ENCODE results near the gene DLEU7.
A peak's percentile ranks its signal among the peaks of the same experiment; 100 is the strongest.

DLEU7 gene

GRCh38 chr13:50843257-50844083 lies at the start of gene DLEU7:
Gene DLEU7, minus strand, starts transcription at chr13:50843692. Its CDS starts 46 bp downstream, at chr13:50843646.
- DNase-seq, result peak in 5 of 56 donors; percentile 13 to 48 (median 23)

DNA sequence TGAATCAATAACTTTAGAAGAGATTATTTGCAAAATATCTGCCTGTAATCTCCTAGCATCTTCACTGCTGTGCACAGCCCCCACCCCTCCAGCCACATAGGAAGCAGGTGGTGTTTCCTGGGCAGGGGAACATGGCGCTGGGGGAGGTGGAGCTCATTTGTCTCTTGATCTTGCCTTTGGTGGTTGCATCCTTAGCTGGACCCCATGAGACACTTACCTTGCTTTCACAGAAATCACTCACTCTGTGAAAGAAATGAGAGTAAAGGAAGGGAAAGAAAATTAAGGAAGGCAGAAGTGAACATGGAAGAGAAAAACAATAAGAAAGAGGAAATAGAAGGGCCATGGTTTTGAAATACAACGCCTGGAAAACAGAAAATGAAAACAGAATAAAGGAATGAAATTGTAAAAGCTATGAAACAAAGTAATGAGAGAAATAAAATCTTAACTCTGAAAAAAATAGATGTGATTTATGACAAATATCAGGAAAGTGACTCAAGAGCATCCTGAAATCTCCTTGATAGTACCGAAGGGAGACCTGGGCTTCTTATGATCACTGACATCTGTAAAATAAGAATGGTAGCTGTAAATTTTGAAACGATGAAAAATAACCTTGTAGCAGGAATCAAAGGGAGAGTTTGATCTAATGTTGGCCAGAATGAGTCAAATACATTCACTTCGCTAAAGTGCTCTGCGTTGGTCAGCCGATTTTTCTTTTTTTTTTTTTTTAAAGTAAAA lies 48.9 kb upstream of the DLEU7 start:
- no peak for DNase-seq

- no peak for DNase-seq
Measured at GRCh38 chr13:50891206-50891605, 47.7 kb upstream of the DLEU7 start.

- no peak for DNase-seq
Measured at GRCh38 chr13:50889317-50889716, 45.8 kb upstream of the DLEU7 start.

DNA sequence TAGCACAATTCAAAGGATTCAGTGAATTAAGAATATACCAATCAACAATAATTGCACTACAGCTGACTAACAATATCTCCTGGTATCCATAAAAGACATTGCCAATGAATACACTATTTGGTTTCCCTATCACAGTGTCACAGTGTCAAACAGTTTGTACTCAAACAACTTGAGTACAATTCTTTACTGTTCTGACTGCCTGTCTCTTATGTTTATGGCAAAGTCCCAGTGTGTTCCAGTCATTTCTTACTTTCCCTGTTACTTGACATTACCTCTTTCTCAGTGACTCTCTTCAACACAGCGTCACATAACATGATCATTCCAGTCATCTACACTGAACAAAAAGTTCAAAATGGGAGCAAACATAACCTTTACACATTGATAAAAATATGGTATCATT lies 44.9 kb upstream of the DLEU7 start:
- DNase-seq, result no peak

GRCh38 chr13:50887151-50887550 lies 43.7 kb upstream of the DLEU7 start:
- DNase-seq, result no peak

- no peak for DNase-seq
Measured at GRCh38 chr13:50884265-50884664, 40.8 kb upstream of the DLEU7 start.

DNA sequence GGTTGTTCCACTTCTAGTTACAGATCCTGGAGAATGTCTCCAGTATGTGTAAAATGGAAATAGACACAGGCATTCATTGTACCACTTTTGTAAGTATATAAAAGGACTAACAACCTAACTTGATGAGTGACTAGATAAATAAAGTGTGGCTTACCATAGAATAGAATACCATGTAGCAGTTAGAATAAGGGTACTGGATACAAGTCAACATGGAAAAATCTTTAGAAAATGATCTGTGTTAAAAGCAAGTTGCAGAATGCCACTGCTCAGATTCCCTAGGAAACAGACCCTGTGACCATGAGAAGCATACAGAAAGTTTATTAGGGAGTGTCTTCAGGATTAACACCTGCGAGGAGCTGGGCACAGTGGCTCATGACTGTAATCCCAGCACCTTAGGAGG lies 40.2 kb upstream of the DLEU7 start:
- DNase-seq, result no peak

GRCh38 chr13:50882816-50883435 lies 39.4 kb upstream of the DLEU7 start:
- no peak for DNase-seq

DNA sequence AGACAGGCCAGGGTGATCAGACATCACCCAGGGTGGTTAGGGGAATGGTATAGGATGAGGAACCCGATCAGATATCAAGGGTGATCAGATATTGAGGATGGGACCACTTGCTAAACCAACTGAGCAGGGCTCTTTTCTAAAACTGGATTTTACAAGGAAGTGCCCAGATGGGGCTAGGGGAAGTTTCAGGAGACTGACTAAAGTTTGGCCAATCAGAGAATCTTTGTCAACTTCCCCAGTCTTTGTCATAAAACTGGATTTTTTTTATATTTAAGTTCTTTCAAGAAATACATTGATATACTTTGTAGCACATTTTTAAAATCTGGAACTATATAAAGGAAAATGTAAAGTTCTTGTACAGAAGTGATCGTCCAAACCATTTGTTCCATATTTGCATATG lies 30.5 kb upstream of the DLEU7 start:
- DNase-seq, result no peak

DNA sequence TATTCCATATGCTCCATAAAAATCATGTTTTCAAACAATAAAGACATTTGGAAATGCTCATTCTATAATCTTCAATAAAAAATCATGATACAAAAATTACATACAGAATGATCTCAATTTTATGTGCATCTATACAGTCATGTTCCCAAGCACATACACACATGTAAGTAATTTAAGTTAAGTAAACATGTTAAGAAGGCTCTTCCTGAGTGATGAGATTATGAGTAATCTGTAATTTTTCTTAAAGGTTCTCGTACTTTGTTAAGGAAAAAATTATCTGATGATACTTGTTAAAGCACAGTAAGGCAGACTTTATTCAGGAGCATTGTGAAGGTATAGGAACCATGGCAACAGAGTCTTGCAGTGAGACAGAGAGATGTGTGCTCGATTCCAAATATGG lies 30.0 kb upstream of the DLEU7 start:
- DNase-seq, result peak in 1 of 56 donors; percentile 3

DNA sequence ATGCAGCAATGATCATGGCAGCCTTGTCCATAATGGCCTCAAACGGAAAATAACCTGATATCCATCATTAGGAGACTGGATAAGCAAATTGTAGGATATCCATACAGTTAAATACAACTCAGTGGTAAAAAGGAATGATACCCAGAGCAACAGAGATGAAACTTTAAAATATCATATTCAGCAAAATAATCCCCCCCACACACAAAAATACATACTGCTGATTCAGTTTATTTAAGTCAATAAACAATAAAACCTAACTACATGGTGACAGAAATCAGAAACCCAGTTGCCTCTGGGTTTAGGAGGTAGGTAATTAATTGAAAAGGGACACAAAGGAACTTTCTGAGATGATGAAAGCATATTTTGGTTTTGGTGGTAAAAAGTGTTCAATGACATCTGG lies 27.9 kb upstream of the DLEU7 start:
- no peak for DNase-seq

DNA sequence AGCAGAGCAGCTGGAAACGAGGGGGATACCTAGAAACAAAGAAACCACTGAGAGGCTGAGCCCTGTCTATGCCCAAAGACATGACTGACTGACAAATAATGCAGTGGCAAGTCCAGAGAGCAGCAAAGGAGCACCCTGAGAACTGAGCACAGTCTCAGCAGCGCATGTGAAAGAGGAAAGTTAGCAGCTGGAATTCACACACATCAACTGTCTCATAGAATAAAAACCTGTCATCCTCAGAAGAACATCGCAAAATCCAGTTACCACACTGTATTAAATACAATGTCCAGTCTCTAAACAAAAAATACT lies 24.1 kb upstream of the DLEU7 start:
- no peak for DNase-seq

DNA sequence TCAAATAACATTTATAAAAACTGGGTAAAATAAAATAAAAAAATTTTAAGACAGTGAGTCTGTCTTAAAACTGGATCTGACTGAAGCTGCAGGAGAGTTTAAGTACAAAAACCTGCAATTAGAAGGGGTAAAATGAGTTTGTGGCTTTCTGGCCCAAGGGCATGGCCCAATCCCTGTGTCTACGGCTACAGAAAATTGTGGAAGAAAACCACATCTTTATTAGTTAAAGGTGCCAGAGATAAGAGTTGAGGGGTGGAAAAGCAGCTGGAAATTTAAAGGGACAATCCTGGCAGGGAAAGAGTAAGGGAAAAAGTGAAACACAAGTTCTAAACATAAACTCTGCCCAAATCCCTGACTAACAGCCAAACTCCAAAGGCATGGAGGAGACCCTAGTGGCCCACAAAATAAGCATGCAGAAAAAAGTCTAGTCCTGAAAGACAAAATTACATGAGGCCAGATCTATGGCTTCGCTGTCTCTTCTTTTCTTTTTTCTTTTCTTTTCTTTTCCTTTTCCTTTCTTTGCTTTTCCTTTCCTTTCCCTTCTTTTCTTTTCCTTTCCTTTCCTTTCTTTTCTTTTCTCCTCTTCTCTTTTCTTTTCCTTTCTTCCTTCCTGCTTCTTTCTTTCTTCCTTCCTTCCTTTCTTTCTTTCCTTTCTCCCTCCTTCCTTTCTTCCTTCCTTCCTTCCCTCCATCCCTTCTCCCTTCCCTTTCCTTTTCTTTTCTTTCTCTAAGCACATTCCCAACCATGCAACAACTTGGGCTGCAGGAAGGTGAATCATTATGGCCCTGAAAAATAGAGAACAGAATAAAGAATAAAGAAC lies 23.5 kb upstream of the DLEU7 start:
- no peak for DNase-seq

DNA sequence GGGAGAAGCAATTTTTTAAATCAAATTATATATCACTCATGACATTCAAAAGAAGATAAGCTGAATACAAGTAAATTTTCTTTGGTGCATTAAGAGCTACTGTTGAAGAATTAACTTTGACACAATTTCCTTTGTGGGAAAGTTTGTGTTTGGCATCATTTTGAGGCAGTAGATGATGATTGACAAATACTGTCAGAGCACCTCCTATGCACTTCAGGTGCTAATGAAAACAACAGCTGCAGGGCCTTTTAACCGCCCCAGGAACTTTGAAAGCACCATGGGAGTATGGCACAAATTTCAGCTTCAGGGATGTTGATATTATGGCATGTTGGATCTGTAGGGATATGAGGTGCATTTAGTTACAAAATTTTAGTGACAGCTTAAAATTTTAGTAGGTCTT lies 21.0 kb upstream of the DLEU7 start:
- no peak for DNase-seq

DNA sequence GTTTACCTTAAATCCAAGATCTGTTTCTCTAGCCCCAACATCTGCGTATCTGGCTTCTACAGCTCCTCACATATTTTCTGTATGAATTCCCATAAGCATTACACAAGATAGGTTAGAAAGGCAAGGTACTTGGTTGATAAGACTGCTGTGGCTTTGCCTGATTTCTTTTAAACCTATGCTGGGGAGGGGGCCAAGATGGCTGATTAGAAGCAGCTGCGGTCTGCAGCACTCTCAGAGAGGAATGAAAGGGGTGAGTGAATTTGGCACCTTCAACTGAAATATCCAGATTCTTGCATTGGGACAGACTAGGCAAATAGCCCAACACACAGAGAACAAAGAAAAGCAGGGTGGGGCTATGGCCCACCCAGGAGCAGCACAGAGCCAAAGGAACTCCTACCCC lies 12.2 kb upstream of the DLEU7 start:
- no peak for DNase-seq

- DNase-seq, result no peak
Measured at GRCh38 chr13:50850445-50850844, 7.0 kb upstream of the DLEU7 start.

- no peak for DNase-seq
Measured at GRCh38 chr13:50847501-50847900, 4.0 kb upstream of the DLEU7 start.

DNA sequence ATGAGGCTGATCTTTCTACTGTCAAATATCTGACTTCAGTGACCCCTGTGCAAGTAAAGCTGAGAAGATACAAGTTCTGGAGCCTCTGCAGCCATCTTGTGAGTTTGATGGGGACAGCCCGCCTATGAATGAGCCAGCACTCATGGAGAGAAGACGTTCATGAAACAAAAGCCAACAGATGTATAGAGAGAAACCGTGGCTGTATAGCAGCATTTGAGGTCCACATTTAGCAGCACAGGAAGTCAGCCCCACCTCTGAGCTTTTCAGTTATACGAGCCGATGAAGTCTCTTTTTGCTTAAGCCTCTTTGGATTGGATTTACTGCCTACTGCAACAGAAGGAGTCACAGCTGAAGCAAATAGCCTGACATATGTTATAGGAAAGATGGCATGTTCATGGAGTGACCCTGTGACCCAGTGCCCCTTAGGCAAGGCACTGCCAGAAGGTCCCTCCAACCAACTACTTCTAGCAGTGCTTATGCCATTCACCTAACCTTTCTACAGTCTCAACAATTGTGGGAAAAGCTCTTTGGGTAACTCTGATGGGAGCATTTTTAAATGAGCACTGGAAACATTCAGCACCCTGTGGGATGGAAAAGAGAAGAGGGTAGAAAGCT lies 3.5 kb upstream of the DLEU7 start:
- DNase-seq, result no peak

DNA sequence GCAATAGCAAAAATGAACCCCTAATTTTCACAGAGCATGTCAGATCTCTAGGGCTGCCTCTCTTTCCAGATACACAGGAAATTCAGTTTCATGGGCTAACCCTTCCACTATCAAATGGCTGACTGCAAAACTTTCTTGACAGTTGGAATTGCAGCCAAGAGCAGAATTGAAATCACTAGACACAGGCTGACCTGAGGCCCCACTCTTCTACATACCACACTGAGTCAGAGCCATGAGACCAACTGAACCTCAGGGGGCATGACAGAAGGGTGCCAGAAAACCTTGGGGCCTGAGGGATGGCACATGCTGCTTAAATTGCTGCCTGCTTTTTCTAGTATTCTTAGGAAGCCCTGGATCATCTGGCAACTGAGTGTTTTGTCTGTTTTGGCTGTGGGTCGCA lies 1.7 kb upstream of the DLEU7 start:
- DNase-seq, result no peak
